Middle frontal gyrus (tissue), 1 donor: Measurements from ENCODE around the gene MRPS11.
A peak's percentile ranks its signal among the peaks of the same experiment; 100 is the strongest.
"Not testable (repeated sequence)": the region's sequence is repeated elsewhere in the genome, so short reads cannot be mapped to it uniquely, and the experiment has no call there.

Experiments
- DNase-seq: peaks from one replicate; pipeline ENCODE4 v3.0.0-alpha.2; 2015; ENCODE audit warnings: low spot score; ENCODE audit errors: extremely low spot score

Gene MRPS11

GRCh38 chr15:88489321-88489720 lies 21.8 kb downstream of the MRPS11 start:
- no peak for DNase-seq

- no peak for DNase-seq
These were observed 22.5 kb downstream of the MRPS11 start for GRCh38 chr15:88490036-88490435.

- DNase-seq, result no peak
These were observed 23.6 kb downstream of the MRPS11 start for GRCh38 chr15:88491158-88491557.

GRCh38 chr15:88493844-88494243 lies 26.3 kb downstream of the MRPS11 start:
- DNase-seq, result no peak

GRCh38 chr15:88497109-88497765 lies 29.7 kb downstream of the MRPS11 start:
- peak; percentile 27 for DNase-seq

GRCh38 chr15:88498996-88499395 lies 31.5 kb downstream of the MRPS11 start:
- DNase-seq, result no peak

- DNase-seq, result no peak
These were observed 36.9 kb downstream of the MRPS11 start for GRCh38 chr15:88504445-88504844.

GRCh38 chr15:88505721-88506120 lies 38.2 kb downstream of the MRPS11 start:
- no peak for DNase-seq

- no peak for DNase-seq
These were observed 39.1 kb downstream of the MRPS11 start for GRCh38 chr15:88506628-88507027.

GRCh38 chr15:88509321-88509720 lies 41.8 kb downstream of the MRPS11 start:
- DNase-seq, result no peak

- no peak for DNase-seq
These were observed 42.5 kb downstream of the MRPS11 start for GRCh38 chr15:88509964-88510363.

GRCh38 chr15:88511161-88511560 lies 43.7 kb downstream of the MRPS11 start:
- no peak for DNase-seq

- DNase-seq, result no peak
These were observed 44.6 kb downstream of the MRPS11 start for GRCh38 chr15:88512078-88512477.

GRCh38 chr15:88512601-88513000 lies 45.1 kb downstream of the MRPS11 start:
- no peak for DNase-seq

- no peak for DNase-seq
These were observed 45.7 kb downstream of the MRPS11 start for GRCh38 chr15:88513195-88513594.

- DNase-seq, result no peak
These were observed 51.4 kb downstream of the MRPS11 start for GRCh38 chr15:88518903-88519302.

GRCh38 chr15:88524094-88524493 lies 56.6 kb downstream of the MRPS11 start:
- DNase-seq, result not testable (repeated sequence)

- DNase-seq, result no peak
These were observed 57.9 kb downstream of the MRPS11 start for GRCh38 chr15:88525418-88525817.

- DNase-seq, result no peak
These were observed 58.9 kb downstream of the MRPS11 start for GRCh38 chr15:88526247-88526879.

GRCh38 chr15:88529021-88529630 lies 61.6 kb downstream of the MRPS11 start:
- DNase-seq, result no peak
